GM23248 (cell line): Measurements from ENCODE around the gene UBR2.
"Not testable (repeated sequence)": the region's sequence is repeated elsewhere in the genome, so short reads cannot be mapped to it uniquely, and the experiment has no call there.

Experiments used
- EZH2 ChIP-seq: fragments of 200-600 bp; sonication (generic); IDR thresholded peaks from 2 replicates; pipeline ENCODE4 v1.6.1; 2018; ENCODE audit warnings: antibody characterized with exemption, mild to moderate bottlenecking; ENCODE audit not compliant: insufficient read depth, poor library complexity, severe bottlenecking
- EZH2phosphoT487 ChIP-seq: fragments of 200-600 bp; sonication (generic); IDR thresholded peaks from 2 replicates; pipeline ENCODE4 v1.6.1; 2018; ENCODE audit warnings: antibody characterized with exemption, moderate library complexity, mild to moderate bottlenecking, low read depth; ENCODE audit not compliant: insufficient read depth

- not testable (repeated sequence) for TF ChIP-seq EZH2phosphoT487, EZH2
Observed at GRCh38 chr6:42576538-42576937, 12.7 kb downstream of the UBR2 start.
